ENCODE data around the gene CST7. TPM values are rescaled to one million over a fixed set of nuclear protein-coding genes. Genes with fewer than 3 reads are reported as not detected.

CST7 gene, protein sequence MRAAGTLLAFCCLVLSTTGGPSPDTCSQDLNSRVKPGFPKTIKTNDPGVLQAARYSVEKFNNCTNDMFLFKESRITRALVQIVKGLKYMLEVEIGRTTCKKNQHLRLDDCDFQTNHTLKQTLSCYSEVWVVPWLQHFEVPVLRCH
- 1 to 10 TPM; 1.1 to 4.7 (median 2.6) TPM for total RNA-seq

DNA sequence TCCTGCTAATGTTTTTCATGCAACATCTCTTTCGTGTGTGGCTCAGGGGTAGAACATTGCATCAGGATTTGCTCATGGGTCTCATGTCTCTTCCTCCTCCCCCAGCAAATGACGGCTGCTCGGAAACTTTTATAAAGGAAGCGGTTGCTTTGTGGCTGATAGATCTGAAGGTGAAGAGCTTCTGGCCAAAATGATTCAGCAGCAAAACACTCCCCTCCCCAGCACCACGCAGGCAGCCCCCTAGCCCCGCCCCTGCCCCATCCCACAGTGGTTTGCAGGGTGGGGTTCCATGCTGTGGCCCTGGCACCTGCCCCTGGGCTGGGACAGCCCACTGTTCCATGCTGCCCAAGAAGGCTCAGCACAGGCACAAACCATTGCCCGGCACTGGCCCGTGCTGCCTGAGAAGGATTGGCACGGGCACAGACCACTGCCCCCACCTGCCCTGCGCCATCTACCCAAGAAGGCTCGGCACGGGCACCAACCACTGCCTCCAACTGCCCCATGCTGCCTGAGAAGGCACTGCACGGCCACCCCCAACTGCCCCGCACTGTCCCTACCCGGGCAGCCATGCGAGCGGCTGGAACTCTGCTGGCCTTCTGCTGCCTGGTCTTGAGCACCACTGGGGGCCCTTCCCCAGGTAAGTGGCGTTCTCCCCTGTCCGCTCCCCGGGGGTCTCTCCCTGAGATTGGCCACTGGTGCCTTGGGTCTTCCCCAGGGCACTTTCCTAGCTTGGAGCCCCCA lies at the start of gene CST7:
Gene CST7 (plus strand): TSS at position 331 of the 741 bp plus-strand sequence. CDS start 237 bp downstream, at position 568.
- no peak for TF ChIP-seq CTCF (IDR thresholded peaks at IDR 0.05; ENCODE audit: low read depth)

- no peak for TF ChIP-seq CTCF (IDR thresholded peaks at IDR 0.05; ENCODE audit: low read depth)
Observed at GRCh38 chr20:24906806-24907205, 42.3 kb upstream of the CST7 start.

DNA sequence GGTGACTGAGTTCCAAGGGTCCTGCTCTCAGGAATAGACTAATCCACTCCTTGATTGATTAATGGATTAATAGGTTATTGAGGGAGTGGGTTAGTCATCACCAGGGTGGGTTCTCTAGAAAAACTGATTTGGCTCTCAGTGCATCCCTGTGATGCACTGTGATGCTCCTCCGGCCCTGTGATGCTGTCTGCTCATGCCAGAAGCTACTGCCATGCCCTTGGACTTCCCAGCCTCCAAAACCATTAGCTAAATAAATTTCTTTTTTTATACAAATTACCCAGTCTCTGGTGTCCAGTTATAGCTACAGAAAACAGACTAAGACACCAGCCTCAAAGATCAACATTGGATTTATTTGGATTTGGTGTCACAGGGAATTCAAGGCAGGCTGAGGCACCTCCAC lies 40.4 kb upstream of the CST7 start:
- TF ChIP-seq CTCF (IDR thresholded peaks at IDR 0.05; ENCODE audit: low read depth) = no peak

GRCh38 chr20:24909086-24909780 lies 39.8 kb upstream of the CST7 start:
- no peak for TF ChIP-seq CTCF (IDR thresholded peaks at IDR 0.05; ENCODE audit: low read depth)

- TF ChIP-seq CTCF (IDR thresholded peaks at IDR 0.05; ENCODE audit: low read depth) = no peak
Observed at GRCh38 chr20:24909861-24910260, 39.2 kb upstream of the CST7 start.

DNA sequence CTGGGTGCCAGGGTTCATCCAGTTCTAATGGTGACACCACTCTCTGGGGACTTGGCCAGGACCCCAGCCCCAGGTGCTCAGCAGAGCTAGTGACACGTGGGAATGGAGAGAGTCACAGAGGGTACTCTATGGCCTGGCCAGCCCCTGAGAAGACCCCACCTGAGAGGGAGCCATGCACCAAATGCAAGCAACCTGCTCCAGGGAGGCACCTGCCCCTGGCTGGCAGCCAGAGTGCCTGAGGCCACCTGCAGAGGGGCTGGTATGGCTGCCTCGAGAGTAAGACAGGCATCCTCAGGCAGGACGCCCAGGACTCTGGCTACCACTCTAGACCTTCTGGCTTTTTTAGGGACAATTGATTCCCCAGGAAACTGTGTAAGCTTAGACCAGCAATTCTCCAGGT lies 38.6 kb upstream of the CST7 start:
- no peak for TF ChIP-seq CTCF (IDR thresholded peaks at IDR 0.05; ENCODE audit: low read depth)

GRCh38 chr20:24911461-24911860 lies 37.6 kb upstream of the CST7 start:
- no peak for TF ChIP-seq CTCF (IDR thresholded peaks at IDR 0.05; ENCODE audit: low read depth)

Data from subcutaneous adipose tissue (tissue), 4 donors.